GM18870 (cell line): ENCODE results near the gene MPIG6B.

Experiments
- ATAC-seq: cut with Tn5 transposase; IDR thresholded peaks from one replicate; pipeline ENCODE4 v1.9.1; 2021; ENCODE audit warnings: moderate library complexity; ENCODE audit not compliant: unreplicated experiment

MPIG6B gene

GRCh38 chr6:31765559-31765909 lies 42.4 kb downstream of the MPIG6B start:
- no peak for ATAC-seq

- no peak for ATAC-seq
These were observed 43.0 kb downstream of the MPIG6B start for GRCh38 chr6:31765910-31766794.

- ATAC-seq: no peak
These were observed 44.0 kb downstream of the MPIG6B start for GRCh38 chr6:31767096-31767645.

- ATAC-seq: no peak
These were observed 45.4 kb downstream of the MPIG6B start for GRCh38 chr6:31768363-31769257.

- ATAC-seq: no peak
These were observed 46.7 kb downstream of the MPIG6B start for GRCh38 chr6:31769684-31770371.

GRCh38 chr6:31770860-31771259 lies 47.7 kb downstream of the MPIG6B start:
- ATAC-seq: no peak

- ATAC-seq: no peak
These were observed 48.8 kb downstream of the MPIG6B start for GRCh38 chr6:31771992-31772358.

- ATAC-seq: no peak
These were observed 52.0 kb downstream of the MPIG6B start for GRCh38 chr6:31775184-31775583.

GRCh38 chr6:31775633-31776484 lies 52.7 kb downstream of the MPIG6B start:
- ATAC-seq: no peak
